Kidney (tissue), 14 donors: ENCODE measurements around the gene MYO16. TPM values are rescaled to one million over a fixed set of nuclear protein-coding genes. Genes with fewer than 3 reads are reported as not detected.
A peak's percentile ranks its signal among the peaks of the same experiment; 100 is the strongest.

Source experiments
- DNase-seq, 5 donors: peaks; one replicate each; pipeline ENCODE4 v3.0.0-alpha.2; 2013 to 2020
- FAIRE-seq: peaks from 2 replicates; lab custom pipeline; 2012; peaks lifted over from hg19 to GRCh38; lab: Jason Lieb, UNC
- H3K27ac ChIP-seq, 2 donors: one replicate each; pipeline ENCODE4 v1.7.0; 2013; ENCODE audit warnings: low read depth in 2 of 2, low read length in 2 of 2, inconsistent platforms in 1 of 2
- H3K27me3 ChIP-seq: one replicate; pipeline ENCODE4 v1.7.1; 2013; ENCODE audit warnings: low read length, inconsistent platforms; ENCODE audit not compliant: control insufficient read depth, insufficient read depth
- H3K36me3 ChIP-seq, 3 donors: one replicate each; pipeline versions ENCODE4 v1.7.0 to v1.7.1; 2013; ENCODE audit warnings: low read length in 3 of 3, control low read depth in 1 of 3, inconsistent platforms in 1 of 3; ENCODE audit not compliant: insufficient read depth in 3 of 3, control insufficient read depth in 2 of 3
- H3K4me1 ChIP-seq, 3 donors: one replicate each; pipeline versions ENCODE4 v1.7.0 to v1.7.1; 2013; ENCODE audit warnings: low read length in 3 of 3, inconsistent platforms in 1 of 3, low read depth in 1 of 3; ENCODE audit not compliant: control insufficient read depth in 2 of 3, insufficient read depth in 2 of 3
- H3K4me3 ChIP-seq, 3 donors: one replicate each; pipeline versions ENCODE4 v1.7.0 to v1.8.1; 2013; ENCODE audit warnings: low read length in 3 of 3, control low read depth in 1 of 3, inconsistent platforms in 1 of 3
- H3K9ac ChIP-seq, 3 donors: one replicate each; pipeline versions ENCODE4 v1.7.0 to v1.7.1; 2013; ENCODE audit warnings: low read length in 3 of 3, control low read depth in 1 of 3, inconsistent platforms in 1 of 3
- H3K9me3 ChIP-seq, 3 donors: one replicate each; pipeline versions ENCODE4 v1.7.0 to v1.7.1; 2013; ENCODE audit warnings: low read length in 3 of 3, control low read depth in 1 of 3, inconsistent platforms in 1 of 3; ENCODE audit not compliant: control insufficient read depth in 2 of 3, insufficient read depth in 1 of 3
- intact Hi-C: fragments of 100-400 bp; cut with DNase I; formaldehyde crosslinking; loops from one replicate; pipeline ENCODE4 v1.11.1; 2022
- polyA plus RNA-seq: library from polyadenylated mRNA; stranded (reverse); fragments of 350-450 nt; fragmentation: Illumina TruSeq; extraction: RNeasy Lipid Tissue Mini Kit (QIAGEN cat#74804); gene quantifications from one replicate; pipeline ENCODE4 v1.2.3, GENCODE V29; 2014; ENCODE audit warnings: low read depth, low replicate concordance; ENCODE audit not compliant: insufficient read depth
- total RNA-seq: library from RNA; stranded (reverse); fragmentation: NEBNext Ultra II Directional; extraction: Animal tissue kit (Norgen Biotek cat#: 25700); gene quantifications from one replicate; pipeline ENCODE4 v1.2.1, GENCODE V29; 2021
- TF ChIP-seq, protein P1 (sequence below): IDR thresholded peaks from 3 replicates; pipeline ENCODE4 v1.5.1; 2012; ENCODE audit warnings: mild to moderate bottlenecking, moderate library complexity, borderline replicate concordance; ENCODE audit not compliant: insufficient read depth; ENCODE audit errors: extremely low read depth
- donor health status: control.
- donor health status: control.
- donor health status: control.
- donor health status: control.
- donor health status: control.
- donor health status: DM: yes; HTN: yes; CAD: no.
- donor health status: Normal renal cell carcinoma (clear cell type).

Gene MYO16
- total and polyA plus RNA-seq, 2 donors from 2014 or later: 0.22 to 0.43 TPM

DNA sequence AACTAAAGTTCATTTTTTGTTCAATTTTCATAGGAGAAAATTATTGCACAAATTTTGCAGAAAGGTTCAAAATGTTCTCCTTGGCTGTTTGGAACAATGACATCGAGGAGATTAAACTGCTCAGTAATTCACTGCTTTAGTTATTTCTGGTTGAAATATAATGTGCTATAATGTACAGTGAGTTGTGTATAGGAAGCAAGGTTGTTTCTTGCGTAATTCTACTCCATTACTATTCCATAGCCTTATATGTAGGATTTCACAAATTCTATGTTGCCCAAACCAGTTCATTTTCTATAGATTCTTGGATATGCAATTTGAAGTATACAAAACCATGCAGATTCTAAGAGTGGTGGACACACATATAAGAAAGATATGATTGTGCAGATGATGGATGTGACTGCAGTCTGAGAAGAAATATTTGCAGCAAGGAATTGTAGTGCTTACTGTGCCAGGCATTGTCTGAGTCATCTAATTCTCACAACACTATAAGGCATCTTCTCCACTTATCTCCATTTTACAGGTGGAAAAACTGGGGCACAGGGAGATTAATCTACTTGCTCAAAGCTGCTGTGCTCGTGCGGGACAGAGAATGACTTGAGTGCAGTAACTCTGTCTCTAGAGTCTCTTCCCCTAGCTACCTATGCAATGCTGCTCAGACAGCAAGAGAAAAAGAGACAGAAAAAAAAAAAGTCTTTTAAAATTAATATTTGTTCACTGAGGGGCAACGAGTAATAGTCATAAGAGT, 515.5 kb downstream of the MYO16 start:
- DNase-seq: no peak
- intact Hi-C loops: no loop called here
- no peak overlapping the region for H3K9ac ChIP-seq
- no peaks in the 10 kb centered on the region for H3K9me3 ChIP-seq
- H3K27ac ChIP-seq: no peak overlapping the region
- no peaks in the 10 kb centered on the region for H3K27me3 ChIP-seq
- TF ChIP-seq, protein P1, sequence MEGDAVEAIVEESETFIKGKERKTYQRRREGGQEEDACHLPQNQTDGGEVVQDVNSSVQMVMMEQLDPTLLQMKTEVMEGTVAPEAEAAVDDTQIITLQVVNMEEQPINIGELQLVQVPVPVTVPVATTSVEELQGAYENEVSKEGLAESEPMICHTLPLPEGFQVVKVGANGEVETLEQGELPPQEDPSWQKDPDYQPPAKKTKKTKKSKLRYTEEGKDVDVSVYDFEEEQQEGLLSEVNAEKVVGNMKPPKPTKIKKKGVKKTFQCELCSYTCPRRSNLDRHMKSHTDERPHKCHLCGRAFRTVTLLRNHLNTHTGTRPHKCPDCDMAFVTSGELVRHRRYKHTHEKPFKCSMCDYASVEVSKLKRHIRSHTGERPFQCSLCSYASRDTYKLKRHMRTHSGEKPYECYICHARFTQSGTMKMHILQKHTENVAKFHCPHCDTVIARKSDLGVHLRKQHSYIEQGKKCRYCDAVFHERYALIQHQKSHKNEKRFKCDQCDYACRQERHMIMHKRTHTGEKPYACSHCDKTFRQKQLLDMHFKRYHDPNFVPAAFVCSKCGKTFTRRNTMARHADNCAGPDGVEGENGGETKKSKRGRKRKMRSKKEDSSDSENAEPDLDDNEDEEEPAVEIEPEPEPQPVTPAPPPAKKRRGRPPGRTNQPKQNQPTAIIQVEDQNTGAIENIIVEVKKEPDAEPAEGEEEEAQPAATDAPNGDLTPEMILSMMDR: no peak
- FAIRE-seq: no peak
- no peaks in the 10 kb centered on the region for H3K4me1 ChIP-seq
- no peaks in the 10 kb centered on the region for H3K36me3 ChIP-seq
- no peak overlapping the region for H3K4me3 ChIP-seq

DNA sequence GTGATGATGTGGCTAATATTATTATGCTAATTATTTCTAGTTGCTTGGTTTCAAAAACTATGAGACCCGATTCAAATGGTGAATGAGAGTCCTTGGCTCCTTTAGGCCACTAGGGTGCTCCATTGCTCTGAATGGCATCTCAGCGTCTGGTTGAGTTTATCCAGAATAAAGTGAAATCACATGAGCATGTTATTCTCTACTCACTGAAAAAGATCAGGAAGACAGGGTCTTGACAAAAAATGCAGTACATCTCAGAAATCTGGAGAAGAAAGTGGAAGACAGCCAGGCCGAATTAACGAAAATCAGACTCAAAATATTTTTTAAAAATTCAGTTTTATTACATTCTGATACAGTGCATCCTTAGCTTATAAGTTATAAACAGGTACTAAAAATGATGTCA, 516.2 kb downstream of the MYO16 start:
- peak in 3 of 5 donors; percentile 40 to 82 (median 72) for DNase-seq

DNA sequence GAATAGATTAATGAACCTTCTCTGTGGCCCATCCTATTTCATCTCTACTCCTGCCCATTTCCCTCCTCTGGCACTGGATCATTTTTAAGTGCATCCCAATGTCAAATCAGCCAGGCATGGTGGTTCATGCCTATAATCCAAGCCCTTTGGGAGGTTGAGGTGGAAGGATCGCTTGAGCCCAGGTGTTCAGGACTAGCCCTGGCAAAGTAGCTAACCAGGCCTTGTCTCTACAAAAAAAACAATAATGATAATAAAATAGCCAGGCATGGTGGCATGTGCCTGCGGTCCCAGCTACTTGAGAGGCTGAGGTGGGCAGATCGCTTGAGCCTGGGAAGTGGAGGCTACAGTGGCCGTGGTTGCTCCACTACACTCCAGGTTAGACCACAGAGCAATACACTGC, 517.0 kb downstream of the MYO16 start:
- H3K9ac ChIP-seq: no peak overlapping the region
- no peaks in the 10 kb centered on the region for H3K36me3 ChIP-seq
- H3K27ac ChIP-seq: no peak overlapping the region
- TF ChIP-seq, protein P1: no peak
- FAIRE-seq (no peak), DNase-seq (no peak)
- intact Hi-C loops: no loop called here
- no peaks in the 10 kb centered on the region for H3K4me1 ChIP-seq
- no peak overlapping the region for H3K4me3 ChIP-seq
- H3K9me3 ChIP-seq: no peaks in the 10 kb centered on the region
- no peaks in the 10 kb centered on the region for H3K27me3 ChIP-seq

More for the DNA sequence above, 516.2 kb downstream of the MYO16 start:
- intact Hi-C loops: no loop called here
- Histone ChIP-seq H3K4me3 (no peak overlapping the region), H3K27me3 (no peaks in the 10 kb centered on the region), H3K27ac (no peak overlapping the region), H3K9me3 (no peaks in the 10 kb centered on the region), H3K9ac (no peak overlapping the region), H3K4me1 (no peaks in the 10 kb centered on the region), H3K36me3 (no peaks in the 10 kb centered on the region)
- peak; percentile 66 for FAIRE-seq
- TF ChIP-seq, protein P1: peak; percentile 58
